Upper lobe of right lung (tissue), 1 donor: Measurements from ENCODE around the gene NADK. TPM values are rescaled to one million over a fixed set of nuclear protein-coding genes. Genes with fewer than 3 reads are reported as not detected.

ENCODE experiments used
- ATAC-seq: fragments of 200-7000 bp; cut with Tn5 transposase; one replicate; pipeline ENCODE4 v1.9.1; 2020; ENCODE audit warnings: mild to moderate bottlenecking, moderate library complexity
- DNase-seq: peaks from one replicate; pipeline ENCODE4 v3.0.0-alpha.2; 2020
- H3K27ac ChIP-seq: fragments of 200-600 bp; one replicate; pipeline ENCODE4 v1.8.0; 2022
- H3K27me3 ChIP-seq: fragments of 200-600 bp; one replicate; pipeline ENCODE4 v1.8.0; 2022; ENCODE audit warnings: mild to moderate bottlenecking
- H3K36me3 ChIP-seq: fragments of 200-600 bp; one replicate; pipeline ENCODE4 v1.8.0; 2022
- H3K4me1 ChIP-seq: fragments of 200-600 bp; one replicate; pipeline ENCODE4 v1.8.0; 2022
- H3K4me3 ChIP-seq: fragments of 200-600 bp; one replicate; pipeline ENCODE4 v1.8.0; 2022; ENCODE audit warnings: mild to moderate bottlenecking
- H3K9me3 ChIP-seq: fragments of 200-600 bp; one replicate; pipeline ENCODE4 v1.8.0; 2022
- CTCF ChIP-seq: fragments of 200-600 bp; IDR thresholded peaks from one replicate; pipeline ENCODE4 v1.8.0; 2022; ENCODE audit warnings: antibody characterized with exemption
- intact Hi-C: fragments of 100-400 bp; cut with DNase I; formaldehyde crosslinking; loops from one replicate; pipeline ENCODE4 v1.11.0; 2022
- long read RNA-seq: library from polyadenylated mRNA; unstranded; transcript quantifications from one replicate; pipeline ENCODE4 v2.0.0, GENCODE V29; 2021
- total RNA-seq: library from RNA; stranded (reverse); fragmentation: NEBNext Ultra II Directional; extraction: Animal tissue kit (Norgen Biotek cat#: 25700); gene quantifications from one replicate; pipeline ENCODE4 v1.2.1, GENCODE V29; 2021
- donor health status: DM: no; HTN: yes; CAD: no; lungs with severe emphysema.

Gene NADK
- total RNA-seq: 99.2 TPM
- long read RNA-seq, transcript NADK-201 (12 exons, 3,235 nt): major isoform, 77 of 185 reads
- long read RNA-seq, partial matches to known transcripts: 25 of 185 reads
- long read RNA-seq, other reads (novel, unspliced or antisense): 82 of 185 reads

GRCh38 chr1:1777950-1778662, at the start of gene NADK:
Gene NADK, minus strand, starts transcription at chr1:1778470. Its CDS starts 13,064 bp downstream, at chr1:1765406.
- ATAC-seq: peak; percentile 59
- peak within 1 kb of the TSS; percentile 86 for H3K4me3 ChIP-seq
- no peaks in the 10 kb centered on the region for H3K9me3 ChIP-seq
- peaks cover 72% of the 10 kb centered on the region for H3K4me1 ChIP-seq
- H3K36me3 ChIP-seq: no peaks in the 10 kb centered on the region
- H3K27me3 ChIP-seq: no peaks in the 10 kb centered on the region
- H3K27ac ChIP-seq: peak within 1 kb of the TSS; percentile 86
- DNase-seq: peak; percentile 90
- TF ChIP-seq CTCF: no peak
- intact Hi-C loops: no loop called here

- Histone ChIP-seq H3K9me3 (no peaks in the 10 kb centered on the region), H3K27ac (peak overlapping the region; percentile 17), H3K4me3 (no peak overlapping the region), H3K27me3 (no peaks in the 10 kb centered on the region), H3K36me3 (peaks cover 38% of the 10 kb centered on the region), H3K4me1 (peaks cover 8% of the 10 kb centered on the region)
- no peak for TF ChIP-seq CTCF
- intact Hi-C loops: no loop called here
- DNase-seq (no peak), ATAC-seq (no peak)
Observed at GRCh38 chr1:1827089-1827848, 49.0 kb upstream of the NADK start.

DNA sequence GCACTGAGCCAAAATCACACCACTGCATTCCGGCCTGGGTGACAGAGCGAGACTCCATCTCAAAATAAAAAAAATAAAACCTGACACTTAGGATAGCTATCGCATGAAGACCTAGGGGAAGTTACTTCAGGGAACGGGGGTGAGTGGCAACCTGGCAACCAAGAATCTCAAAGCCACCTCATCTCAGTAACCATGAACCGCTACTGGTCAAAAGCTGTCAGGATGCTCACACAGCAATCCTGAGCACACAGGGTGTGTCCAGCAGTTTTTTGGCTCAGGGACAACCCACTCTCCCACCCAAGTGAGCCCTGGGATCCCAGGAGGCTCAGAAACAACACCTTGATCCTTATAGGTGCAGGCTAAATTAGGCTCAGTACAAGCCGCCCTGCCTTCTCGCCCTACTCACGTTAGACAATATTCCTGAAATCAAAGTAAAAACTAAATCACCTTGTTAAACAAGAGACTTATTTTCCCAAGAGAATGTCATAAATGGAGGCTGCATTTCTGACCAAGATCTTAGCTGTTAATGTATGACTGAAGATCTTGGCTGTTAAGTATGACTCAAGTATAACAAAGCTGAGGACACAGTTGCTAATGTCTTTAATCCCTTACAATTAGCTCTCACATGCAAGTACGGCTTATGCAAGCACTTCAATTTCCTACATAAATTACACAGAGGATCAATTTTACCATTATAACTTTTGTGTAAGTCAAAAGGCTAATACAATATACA, 48.3 kb upstream of the NADK start:
- Histone ChIP-seq H3K36me3 (peaks cover 42% of the 10 kb centered on the region), H3K4me3 (no peak overlapping the region), H3K27ac (peak overlapping the region; percentile 17), H3K27me3 (no peaks in the 10 kb centered on the region), H3K4me1 (peaks cover 8% of the 10 kb centered on the region), H3K9me3 (no peaks in the 10 kb centered on the region)
- DNase-seq: no peak
- TF ChIP-seq CTCF: no peak
- intact Hi-C loops: no loop called here
- ATAC-seq: no peak

GRCh38 chr1:1825217-1825616, 46.9 kb upstream of the NADK start:
- H3K9me3 ChIP-seq: no peaks in the 10 kb centered on the region
- H3K4me3 ChIP-seq: no peak overlapping the region
- no peak overlapping the region for H3K27ac ChIP-seq
- DNase-seq (no peak), ATAC-seq (no peak)
- peaks cover 49% of the 10 kb centered on the region for H3K36me3 ChIP-seq
- TF ChIP-seq CTCF: no peak
- no peaks in the 10 kb centered on the region for H3K27me3 ChIP-seq
- H3K4me1 ChIP-seq: peaks cover 8% of the 10 kb centered on the region
- intact Hi-C loops: no loop called here

- intact Hi-C loops: no loop called here
- ATAC-seq: no peak
Observed at GRCh38 chr1:1819762-1820161, 41.5 kb upstream of the NADK start.

More at GRCh38 chr1:1819762-1820161, 41.5 kb upstream of the NADK start:
- no peak overlapping the region for H3K27ac ChIP-seq
- H3K9me3 ChIP-seq: no peaks in the 10 kb centered on the region
- DNase-seq: peak; percentile 30
- no peak for TF ChIP-seq CTCF
- H3K4me3 ChIP-seq: no peak overlapping the region
- H3K36me3 ChIP-seq: peaks cover 65% of the 10 kb centered on the region
- H3K4me1 ChIP-seq: no peaks in the 10 kb centered on the region
- no peaks in the 10 kb centered on the region for H3K27me3 ChIP-seq
